ENCODE measurements around the gene ARMH1. TPM values are rescaled to one million over a fixed set of nuclear protein-coding genes. Genes with fewer than 3 reads are reported as not detected.

Gene ARMH1
- total and polyA plus RNA-seq, 8 donors, result 0.42 to 10.7 (median 1.7) TPM

DNA sequence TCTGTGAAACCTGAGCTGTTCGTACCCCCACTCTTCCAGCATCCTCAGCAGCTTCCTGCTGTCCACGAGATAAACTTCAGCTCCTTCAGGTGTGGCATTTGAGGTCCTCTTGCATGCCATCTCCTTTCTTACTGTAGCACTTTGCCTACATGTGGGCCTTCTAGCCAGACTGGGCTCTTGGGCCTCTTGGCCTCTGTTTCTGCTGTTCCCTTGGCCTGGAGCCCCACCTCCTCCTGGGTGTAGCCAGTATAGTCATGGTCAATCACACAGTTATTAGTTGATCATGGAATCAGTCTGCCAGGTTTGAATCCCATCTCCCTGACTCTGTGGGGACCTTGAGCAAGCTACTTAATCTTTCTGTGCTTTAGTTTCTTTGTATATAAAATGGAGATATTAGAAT, 26.6 kb upstream of the ARMH1 start:
- Histone ChIP-seq H3K4me1 (no peaks in the 10 kb centered on the region), H3K9me3 (no peaks in the 10 kb centered on the region), H3K27ac (no peak overlapping the region), H3K27me3 (no peaks in the 10 kb centered on the region), H3K4me3 (no peak overlapping the region), H3K36me3 (peaks cover 0 to 36% (median 11%) of the 10 kb centered on the region in 3 donors)
- no peak for FAIRE-seq
- peak in 2 of 6 donors; percentile 7 to 9 for DNase-seq
- intact Hi-C loops (cut with DNase I), result no loop called here
- 88 to 95% methylated on average over 2 of the region's 2 CpGs for WGBS, 2 donors
- ATAC-seq, result no peak
- TF ChIP-seq, protein P1, sequence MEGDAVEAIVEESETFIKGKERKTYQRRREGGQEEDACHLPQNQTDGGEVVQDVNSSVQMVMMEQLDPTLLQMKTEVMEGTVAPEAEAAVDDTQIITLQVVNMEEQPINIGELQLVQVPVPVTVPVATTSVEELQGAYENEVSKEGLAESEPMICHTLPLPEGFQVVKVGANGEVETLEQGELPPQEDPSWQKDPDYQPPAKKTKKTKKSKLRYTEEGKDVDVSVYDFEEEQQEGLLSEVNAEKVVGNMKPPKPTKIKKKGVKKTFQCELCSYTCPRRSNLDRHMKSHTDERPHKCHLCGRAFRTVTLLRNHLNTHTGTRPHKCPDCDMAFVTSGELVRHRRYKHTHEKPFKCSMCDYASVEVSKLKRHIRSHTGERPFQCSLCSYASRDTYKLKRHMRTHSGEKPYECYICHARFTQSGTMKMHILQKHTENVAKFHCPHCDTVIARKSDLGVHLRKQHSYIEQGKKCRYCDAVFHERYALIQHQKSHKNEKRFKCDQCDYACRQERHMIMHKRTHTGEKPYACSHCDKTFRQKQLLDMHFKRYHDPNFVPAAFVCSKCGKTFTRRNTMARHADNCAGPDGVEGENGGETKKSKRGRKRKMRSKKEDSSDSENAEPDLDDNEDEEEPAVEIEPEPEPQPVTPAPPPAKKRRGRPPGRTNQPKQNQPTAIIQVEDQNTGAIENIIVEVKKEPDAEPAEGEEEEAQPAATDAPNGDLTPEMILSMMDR (IDR thresholded peaks at IDR 0.05), result no peak

DNA sequence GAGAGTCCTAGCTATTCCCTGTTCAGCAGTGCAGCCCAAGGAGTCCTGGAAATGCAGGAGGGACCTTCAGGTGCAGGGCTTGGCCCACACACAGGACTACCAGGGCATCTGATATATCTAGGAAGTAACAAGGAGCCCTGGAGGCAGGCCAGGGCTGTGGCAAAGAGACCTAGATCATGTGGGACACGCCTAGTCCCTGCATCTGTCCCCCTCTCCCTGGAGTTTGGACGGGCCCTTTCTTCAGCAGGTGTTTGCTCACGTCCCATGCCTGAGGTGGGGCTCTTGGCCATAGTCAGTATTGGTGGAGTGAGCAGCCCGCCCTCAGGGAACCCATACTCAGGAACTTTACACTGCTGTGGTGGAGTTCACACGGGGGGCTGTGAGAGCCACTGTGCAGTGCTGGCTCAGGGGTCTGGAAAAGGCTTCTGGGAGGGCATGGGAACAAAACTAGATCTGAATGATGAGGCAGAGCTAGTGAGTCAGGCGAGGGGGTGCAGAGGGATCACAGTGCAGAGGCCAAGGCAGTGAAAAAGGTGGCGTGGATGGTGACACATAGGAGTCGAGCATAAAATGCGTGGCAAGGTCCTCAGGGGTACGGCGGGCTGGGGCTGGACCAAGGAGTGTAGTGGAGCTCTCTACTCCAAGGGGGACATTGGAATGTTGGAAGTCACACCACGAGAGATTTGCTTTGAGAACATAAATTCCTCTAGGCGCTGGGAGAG, 25.8 kb upstream of the ARMH1 start:
- FAIRE-seq (no peak), DNase-seq (peak in 2 of 6 donors; percentile 10 to 39), ATAC-seq (no peak)
- TF ChIP-seq, protein P1 (IDR thresholded peaks at IDR 0.05), result no peak
- Histone ChIP-seq H3K27ac (no peak overlapping the region), H3K9me3 (no peaks in the 10 kb centered on the region), H3K4me1 (no peaks in the 10 kb centered on the region), H3K36me3 (peaks cover 0 to 34% (median 11%) of the 10 kb centered on the region in 3 donors), H3K27me3 (no peaks in the 10 kb centered on the region), H3K4me3 (no peak overlapping the region)
- WGBS, 2 donors, result 87 to 92% methylated on average over 13 of the region's 13 CpGs
- intact Hi-C loops (cut with DNase I), result no loop called here

DNA sequence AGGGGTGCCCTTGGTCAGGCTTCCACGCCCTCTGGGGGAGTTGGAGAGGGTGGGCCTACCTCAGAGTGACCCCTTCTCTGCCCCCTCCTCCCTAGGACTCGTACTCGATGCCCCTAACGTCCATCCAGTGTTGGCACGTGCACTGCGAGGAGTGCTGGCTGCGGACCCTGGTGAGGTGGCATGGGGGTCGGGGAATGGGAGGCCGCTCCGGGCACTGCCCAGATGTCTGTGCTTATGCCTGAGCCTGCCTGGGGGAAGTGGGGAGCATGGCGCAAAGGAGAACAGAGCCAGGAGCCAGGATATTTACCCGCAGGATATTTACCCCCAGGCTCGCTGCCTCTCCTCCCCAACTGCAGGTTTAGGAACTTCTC, 24.7 kb upstream of the ARMH1 start:
- no peaks in the 10 kb centered on the region for H3K4me1 ChIP-seq
- peak in 2 of 6 donors; percentile 18 to 48 for DNase-seq
- 90 to 93% methylated on average over 13 of the region's 13 CpGs for WGBS, 2 donors
- H3K9me3 ChIP-seq, result no peaks in the 10 kb centered on the region
- H3K36me3 ChIP-seq, result peaks cover 0 to 30% (median 11%) of the 10 kb centered on the region in 3 donors
- no peak overlapping the region for H3K27ac ChIP-seq
- TF ChIP-seq, protein P1 (IDR thresholded peaks at IDR 0.05), result no peak
- no peak overlapping the region for H3K4me3 ChIP-seq
- intact Hi-C loops (cut with DNase I), result loop anchor here in 2 of 3 donors (1.0 to 10.0 kb wide), 2 partner anchors 55 to 270 kb away; no protein-coding TSS in a partner anchor
- FAIRE-seq, result no peak
- ATAC-seq, result no peak
- H3K27me3 ChIP-seq, result no peaks in the 10 kb centered on the region

DNA sequence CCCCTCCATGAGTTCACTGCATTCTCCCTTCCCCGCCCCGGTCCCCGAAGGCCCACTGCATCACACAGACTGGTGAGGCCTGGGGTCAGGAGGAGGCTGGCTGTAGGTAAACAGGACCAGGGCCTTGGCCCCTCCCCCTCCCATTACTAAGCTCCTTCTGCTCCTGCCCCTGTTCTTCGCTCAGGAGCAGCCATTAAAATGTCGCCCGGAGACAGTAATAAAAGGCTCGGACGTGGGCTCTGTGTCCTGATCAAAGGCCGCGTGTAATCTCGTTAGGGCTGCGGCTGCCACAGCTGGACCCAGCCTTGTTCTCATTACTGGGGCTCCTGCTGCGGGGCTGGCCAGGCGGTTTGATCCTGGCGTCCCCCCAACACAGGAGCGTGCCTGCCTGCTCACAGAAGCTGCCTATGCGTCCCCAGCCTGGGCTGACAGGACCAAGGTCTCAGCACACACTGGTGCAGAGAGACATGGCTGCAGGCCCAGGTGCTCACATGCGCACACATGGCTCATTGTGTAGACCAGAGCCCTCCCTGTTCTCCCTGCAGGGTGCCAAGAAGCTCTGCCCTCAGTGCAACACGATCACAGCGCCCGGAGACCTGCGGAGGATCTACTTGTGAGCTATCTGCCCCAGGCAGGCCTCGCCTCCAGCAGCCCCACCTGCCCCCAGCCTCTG, 24.2 kb upstream of the ARMH1 start:
- ATAC-seq, result no peak
- FAIRE-seq, result no peak
- no peak overlapping the region for H3K4me3 ChIP-seq
- H3K36me3 ChIP-seq, result peaks cover 0 to 28% (median 6%) of the 10 kb centered on the region in 3 donors
- DNase-seq, result peak in 2 of 6 donors; percentile 30 to 66
- intact Hi-C loops (cut with DNase I), result loop anchor here in 2 of 3 donors (1.0 to 10.0 kb wide), 2 partner anchors 55 to 271 kb away; no protein-coding TSS in a partner anchor
- no peaks in the 10 kb centered on the region for H3K9me3 ChIP-seq
- TF ChIP-seq, protein P1 (IDR thresholded peaks at IDR 0.05), result no peak
- H3K27ac ChIP-seq, result no peak overlapping the region
- H3K4me1 ChIP-seq, result no peaks in the 10 kb centered on the region
- H3K27me3 ChIP-seq, result no peaks in the 10 kb centered on the region
- WGBS, 2 donors, result 85 to 86% methylated on average over 23 of the region's 23 CpGs

All from pancreas (tissue), 10 donors.